CD4-positive, alpha-beta T cell (primary cell): ENCODE results near the gene NEURL1. TPM values are rescaled to one million over a fixed set of nuclear protein-coding genes. Genes with fewer than 3 reads are reported as not detected.

Source experiments
- ATAC-seq: fragments of 200-7000 bp; cut with Tn5 transposase; one replicate; pipeline ENCODE4 v1.10.0; 2022; ENCODE audit warnings: mild to moderate bottlenecking; ENCODE audit not compliant: poor library complexity
- CTCF ChIA-PET: fragments of 350-600 bp; sonication (Branson Sonifier 250); formaldehyde crosslinking; loops from one replicate; lab custom pipeline; 2021; ENCODE audit warnings: antibody characterized with exemption, inconsistent platforms; lab: Charles Lee
- POLR2A ChIA-PET: fragments of 350-600 bp; sonication (Branson Sonifier 250); formaldehyde crosslinking; loops from one replicate; lab custom pipeline; 2021; ENCODE audit warnings: antibody characterized with exemption, inconsistent platforms; lab: Charles Lee
- DNase-seq, 14 experiments: peaks; one replicate each; pipeline ENCODE4 v3.0.0-alpha.2; 2013 to 2020; ENCODE audit warnings: mixed read lengths in 2 of 14
- H3K27ac ChIP-seq, 2 donors: one replicate each; pipeline versions ENCODE4 v1.5.1 to v1.7.0; 2013; ENCODE audit warnings: low read length in 2 of 2, low read depth in 1 of 2, mild to moderate bottlenecking in 1 of 2
- H3K27me3 ChIP-seq, 2 experiments: 1 replicate in 1 of 2; 2 replicates in 1 of 2; pipeline versions ENCODE4 v1.6.1 to v1.7.0; 2013; ENCODE audit warnings: low read length in 2 of 2, control low read depth in 1 of 2, mild to moderate bottlenecking in 1 of 2, moderate library complexity in 1 of 2; ENCODE audit not compliant: insufficient read depth in 2 of 2, control insufficient read depth in 1 of 2
- H3K36me3 ChIP-seq: one replicate; pipeline ENCODE4 v1.6.1; 2013; ENCODE audit warnings: low read length, control low read depth; ENCODE audit not compliant: insufficient read depth
- H3K4me1 ChIP-seq: one replicate; pipeline ENCODE4 v1.6.1; 2013; ENCODE audit warnings: low read length, control low read depth; ENCODE audit not compliant: insufficient read depth
- H3K4me3 ChIP-seq: one replicate; pipeline ENCODE4 v1.5.1; 2013; ENCODE audit warnings: mild to moderate bottlenecking, low read length, moderate library complexity
- H3K9me3 ChIP-seq, 2 experiments: 1 replicate in 1 of 2; 2 replicates in 1 of 2; pipeline versions ENCODE4 v1.6.1 to v1.7.0; 2013; ENCODE audit warnings: low read length in 2 of 2, mild to moderate bottlenecking in 2 of 2, control low read depth in 1 of 2, moderate library complexity in 1 of 2; ENCODE audit not compliant: control insufficient read depth in 1 of 2, insufficient read depth in 1 of 2
- H3K27ac Mint-ChIP-seq: one replicate; pipeline ENCODE4 v1.8.0; 2020; ENCODE audit warnings: mixed read lengths
- H3K27me3 Mint-ChIP-seq: one replicate; pipeline ENCODE4 v1.8.0; 2021; ENCODE audit warnings: mixed read lengths
- H3K36me3 Mint-ChIP-seq: one replicate; pipeline ENCODE4 v1.8.0; 2021; ENCODE audit warnings: low read depth, mixed read lengths
- H3K4me1 Mint-ChIP-seq: one replicate; pipeline ENCODE4 v1.8.0; 2021; ENCODE audit warnings: low read depth, mixed read lengths
- H3K4me3 Mint-ChIP-seq: one replicate; pipeline ENCODE4 v1.8.0; 2020; ENCODE audit warnings: mild to moderate bottlenecking, mixed read lengths
- H3K9me3 Mint-ChIP-seq: one replicate; pipeline ENCODE4 v1.8.0; 2020; ENCODE audit warnings: mixed read lengths
- intact Hi-C, 2 experiments: fragments of 100-400 bp; cut with DNase I in 1 of 2; cut with micrococcal nuclease in 1 of 2; formaldehyde crosslinking; loops; one replicate each; pipeline versions ENCODE4 v1.15.1 to v1.9.0; 2023 to 2025; cut with DNase I, micrococcal nuclease
- total RNA-seq, 174 experiments: library from RNA in 2 of 174; stranded (reverse) in 2 of 174; gene quantifications; one replicate each; pipeline ENCODE4 v1.2.3 and lab custom pipeline; 2021 to 2026
- TF ChIP-seq, protein P1 (sequence below): fragments of 200-600 bp; IDR thresholded peaks from one replicate; pipeline ENCODE4 v1.8.0; 2022; ENCODE audit warnings: antibody characterized with exemption, mild to moderate bottlenecking

Gene NEURL1
- total RNA-seq, 2 experiments from 2014 or later = 0.85 to 1.1 TPM

DNA sequence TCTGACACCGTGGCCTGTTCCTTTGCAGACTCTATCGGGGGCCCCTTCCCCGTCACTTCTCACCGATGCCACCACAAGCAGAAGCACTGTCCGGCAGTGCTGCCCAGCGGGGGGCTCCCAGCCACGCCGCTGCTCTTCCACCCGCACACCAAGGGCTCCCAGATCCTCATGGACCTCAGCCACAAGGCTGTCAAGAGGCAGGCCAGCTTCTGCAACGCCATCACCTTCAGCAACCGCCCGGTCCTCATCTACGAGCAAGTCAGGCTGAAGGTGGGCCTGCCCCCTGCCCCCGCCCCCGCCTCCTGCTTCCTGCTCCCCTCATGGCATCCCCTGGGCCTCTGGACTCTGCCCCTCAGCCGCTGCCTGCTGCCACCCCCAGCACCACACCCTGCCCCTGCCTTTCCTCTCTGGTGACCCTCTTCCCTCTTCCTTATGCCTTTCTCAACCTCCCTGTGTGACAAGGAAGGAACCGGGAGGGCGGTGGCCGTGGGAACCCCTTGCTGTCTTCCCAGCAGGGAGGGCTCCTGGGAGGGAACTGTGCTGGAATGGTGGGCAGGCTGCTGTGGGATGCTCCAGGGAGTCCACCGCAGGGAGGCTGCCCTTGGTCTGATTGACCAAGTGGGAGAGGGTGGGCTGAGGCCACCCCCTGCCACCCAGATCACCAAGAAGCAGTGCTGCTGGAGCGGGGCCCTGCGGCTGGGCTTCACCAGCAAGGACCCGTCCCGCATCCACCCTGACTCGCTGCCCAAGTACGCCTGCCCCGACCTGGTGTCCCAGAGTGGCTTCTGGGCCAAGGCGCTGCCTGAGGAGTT is 77.5 kb downstream of the NEURL1 start:
- no peaks in the 10 kb centered on the region for H3K4me1 ChIP-seq
- DNase-seq = no peak
- no peak overlapping the region for H3K4me3 ChIP-seq
- Mint-ChIP-seq H3K27ac (no peak overlapping the region), H3K36me3 (no peaks in the 10 kb centered on the region), H3K9me3 (no peaks in the 10 kb centered on the region), H3K4me1 (no peaks in the 10 kb centered on the region), H3K27me3 (no peaks in the 10 kb centered on the region), H3K4me3 (no peak overlapping the region)
- no peaks in the 10 kb centered on the region for H3K9me3 ChIP-seq
- H3K27me3 ChIP-seq = peaks cover 0 to 2% of the 10 kb centered on the region in 2 experiments
- ATAC-seq = no peak
- TF ChIP-seq, protein P1, sequence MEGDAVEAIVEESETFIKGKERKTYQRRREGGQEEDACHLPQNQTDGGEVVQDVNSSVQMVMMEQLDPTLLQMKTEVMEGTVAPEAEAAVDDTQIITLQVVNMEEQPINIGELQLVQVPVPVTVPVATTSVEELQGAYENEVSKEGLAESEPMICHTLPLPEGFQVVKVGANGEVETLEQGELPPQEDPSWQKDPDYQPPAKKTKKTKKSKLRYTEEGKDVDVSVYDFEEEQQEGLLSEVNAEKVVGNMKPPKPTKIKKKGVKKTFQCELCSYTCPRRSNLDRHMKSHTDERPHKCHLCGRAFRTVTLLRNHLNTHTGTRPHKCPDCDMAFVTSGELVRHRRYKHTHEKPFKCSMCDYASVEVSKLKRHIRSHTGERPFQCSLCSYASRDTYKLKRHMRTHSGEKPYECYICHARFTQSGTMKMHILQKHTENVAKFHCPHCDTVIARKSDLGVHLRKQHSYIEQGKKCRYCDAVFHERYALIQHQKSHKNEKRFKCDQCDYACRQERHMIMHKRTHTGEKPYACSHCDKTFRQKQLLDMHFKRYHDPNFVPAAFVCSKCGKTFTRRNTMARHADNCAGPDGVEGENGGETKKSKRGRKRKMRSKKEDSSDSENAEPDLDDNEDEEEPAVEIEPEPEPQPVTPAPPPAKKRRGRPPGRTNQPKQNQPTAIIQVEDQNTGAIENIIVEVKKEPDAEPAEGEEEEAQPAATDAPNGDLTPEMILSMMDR = no peak
- POLR2A ChIA-PET = no interaction called here
- intact Hi-C loops = no loop called here
- CTCF ChIA-PET = no interaction called here
- no peaks in the 10 kb centered on the region for H3K36me3 ChIP-seq
- H3K27ac ChIP-seq = no peak overlapping the region

GRCh38 chr10:103571656-103571975 is 78.1 kb downstream of the NEURL1 start:
- H3K27ac ChIP-seq = no peak overlapping the region
- H3K27ac Mint-ChIP-seq = no peak overlapping the region
- intact Hi-C loops = no loop called here
- ATAC-seq (no peak), DNase-seq (no peak)
- TF ChIP-seq, protein P1 = no peak
- ChIA-PET CTCF (no interaction called here), POLR2A (no interaction called here)
- no peaks in the 10 kb centered on the region for H3K9me3 Mint-ChIP-seq
- H3K4me3 ChIP-seq = no peak overlapping the region
- H3K9me3 ChIP-seq = no peaks in the 10 kb centered on the region
- H3K4me1 ChIP-seq = no peaks in the 10 kb centered on the region
- H3K27me3 ChIP-seq = peaks cover 0 to 2% of the 10 kb centered on the region in 2 experiments
- no peaks in the 10 kb centered on the region for H3K27me3 Mint-ChIP-seq
- no peaks in the 10 kb centered on the region for H3K36me3 Mint-ChIP-seq
- no peaks in the 10 kb centered on the region for H3K4me1 Mint-ChIP-seq
- no peak overlapping the region for H3K4me3 Mint-ChIP-seq
- no peaks in the 10 kb centered on the region for H3K36me3 ChIP-seq

GRCh38 chr10:103572347-103573204 is 79.1 kb downstream of the NEURL1 start:
- ATAC-seq (no peak), DNase-seq (no peak)
- no peak overlapping the region for H3K27ac Mint-ChIP-seq
- Histone ChIP-seq H3K4me3 (no peak overlapping the region), H3K9me3 (no peaks in the 10 kb centered on the region), H3K4me1 (no peaks in the 10 kb centered on the region), H3K36me3 (no peaks in the 10 kb centered on the region), H3K27me3 (peaks cover 0 to 2% of the 10 kb centered on the region in 2 experiments), H3K27ac (no peak overlapping the region)
- H3K27me3 Mint-ChIP-seq = no peaks in the 10 kb centered on the region
- H3K4me3 Mint-ChIP-seq = no peak overlapping the region
- intact Hi-C loops = no loop called here
- ChIA-PET POLR2A (no interaction called here), CTCF (no interaction called here)
- no peaks in the 10 kb centered on the region for H3K36me3 Mint-ChIP-seq
- TF ChIP-seq, protein P1 = no peak
- no peaks in the 10 kb centered on the region for H3K4me1 Mint-ChIP-seq
- H3K9me3 Mint-ChIP-seq = no peaks in the 10 kb centered on the region
